Measurements from ENCODE around the gene ESYT3.

ESYT3 gene

DNA sequence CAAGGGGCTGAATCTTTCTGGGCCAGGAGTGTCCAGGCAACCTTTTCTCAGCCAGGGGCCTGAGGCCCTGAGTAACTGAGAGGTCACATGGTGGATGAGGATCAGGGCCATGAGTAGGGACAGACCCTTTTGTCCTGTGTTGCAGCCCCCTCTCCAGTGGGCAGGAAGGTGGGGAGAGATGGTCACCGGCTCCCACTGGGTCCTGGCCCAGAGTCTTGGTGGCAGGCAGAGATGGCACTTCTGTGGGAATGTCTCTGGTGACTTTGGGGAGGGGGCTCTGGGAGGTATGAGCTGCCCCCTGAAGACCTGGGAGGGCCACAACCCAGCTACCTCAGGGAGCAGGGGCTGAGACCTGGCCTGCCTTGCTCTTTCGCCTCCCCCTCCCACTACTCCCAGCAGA lies 6.8 kb downstream of the ESYT3 start:
- DNase-seq: no peak
- Histone ChIP-seq H3K4me3 (ENCODE audit: low read depth, low read length) (no peak overlapping the region), H3K27ac (no peak overlapping the region), H3K9me3 (ENCODE audit: severe bottlenecking) (no peaks in the 10 kb centered on the region), H3K36me3 (no peaks in the 10 kb centered on the region), H3K27me3 (ENCODE audit: insufficient read depth, low read depth, severe bottlenecking) (no peaks in the 10 kb centered on the region)
- TF ChIP-seq, protein P1, sequence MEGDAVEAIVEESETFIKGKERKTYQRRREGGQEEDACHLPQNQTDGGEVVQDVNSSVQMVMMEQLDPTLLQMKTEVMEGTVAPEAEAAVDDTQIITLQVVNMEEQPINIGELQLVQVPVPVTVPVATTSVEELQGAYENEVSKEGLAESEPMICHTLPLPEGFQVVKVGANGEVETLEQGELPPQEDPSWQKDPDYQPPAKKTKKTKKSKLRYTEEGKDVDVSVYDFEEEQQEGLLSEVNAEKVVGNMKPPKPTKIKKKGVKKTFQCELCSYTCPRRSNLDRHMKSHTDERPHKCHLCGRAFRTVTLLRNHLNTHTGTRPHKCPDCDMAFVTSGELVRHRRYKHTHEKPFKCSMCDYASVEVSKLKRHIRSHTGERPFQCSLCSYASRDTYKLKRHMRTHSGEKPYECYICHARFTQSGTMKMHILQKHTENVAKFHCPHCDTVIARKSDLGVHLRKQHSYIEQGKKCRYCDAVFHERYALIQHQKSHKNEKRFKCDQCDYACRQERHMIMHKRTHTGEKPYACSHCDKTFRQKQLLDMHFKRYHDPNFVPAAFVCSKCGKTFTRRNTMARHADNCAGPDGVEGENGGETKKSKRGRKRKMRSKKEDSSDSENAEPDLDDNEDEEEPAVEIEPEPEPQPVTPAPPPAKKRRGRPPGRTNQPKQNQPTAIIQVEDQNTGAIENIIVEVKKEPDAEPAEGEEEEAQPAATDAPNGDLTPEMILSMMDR (IDR thresholded peaks at IDR 0.05; ENCODE audit: low read depth, low read length): no peak

DNA sequence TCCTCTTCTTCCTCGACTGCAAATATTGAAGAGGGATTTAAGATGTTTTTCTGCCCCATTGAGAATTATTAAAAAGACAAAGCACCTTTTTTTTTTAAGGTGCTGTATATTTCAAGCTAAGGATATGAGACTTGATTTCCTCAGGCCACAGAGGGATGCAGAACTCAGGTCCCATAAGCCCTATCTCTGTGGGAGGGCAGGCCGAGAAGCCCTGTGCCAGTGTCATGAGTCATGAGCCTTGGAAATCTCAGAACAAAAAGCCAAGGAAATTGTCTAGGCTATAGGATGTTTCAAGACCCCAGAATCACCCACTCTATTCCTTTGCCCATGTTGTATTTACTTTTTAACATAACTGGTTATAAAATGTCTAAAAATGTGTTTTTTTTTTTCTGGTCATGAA lies 7.3 kb downstream of the ESYT3 start:
- H3K27me3 ChIP-seq (ENCODE audit: insufficient read depth, low read depth, severe bottlenecking): no peaks in the 10 kb centered on the region
- H3K4me3 ChIP-seq (ENCODE audit: low read depth, low read length): no peak overlapping the region
- no peak overlapping the region for H3K27ac ChIP-seq
- no peaks in the 10 kb centered on the region for H3K36me3 ChIP-seq
- H3K9me3 ChIP-seq (ENCODE audit: severe bottlenecking): no peaks in the 10 kb centered on the region
- DNase-seq: no peak
- TF ChIP-seq, protein P1 (IDR thresholded peaks at IDR 0.05; ENCODE audit: low read depth, low read length): no peak

DNA sequence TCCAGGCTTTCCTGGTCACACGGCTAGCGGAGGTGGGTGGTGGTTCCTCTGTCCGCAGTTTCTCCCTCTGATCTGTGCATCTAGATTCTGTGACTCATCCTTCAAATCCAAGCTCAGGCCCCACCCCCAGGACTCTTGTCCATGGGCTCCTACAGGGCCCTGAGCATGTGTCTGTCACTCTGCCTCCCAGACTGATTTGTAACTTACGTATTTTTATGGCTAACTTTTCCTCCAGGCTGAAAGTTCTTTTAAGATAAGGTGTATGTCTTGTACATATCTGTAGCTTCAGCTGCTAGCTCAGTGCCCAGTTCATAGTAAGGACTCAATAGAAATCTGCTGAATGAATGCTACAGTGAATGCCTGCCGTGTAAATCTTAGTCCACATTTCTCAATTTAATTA lies 8.0 kb downstream of the ESYT3 start:
- Histone ChIP-seq H3K27me3 (ENCODE audit: insufficient read depth, low read depth, severe bottlenecking) (no peaks in the 10 kb centered on the region), H3K4me3 (ENCODE audit: low read depth, low read length) (no peak overlapping the region), H3K36me3 (no peaks in the 10 kb centered on the region), H3K27ac (0 out of 2 replicates have a peak overlapping the region, but pooled peaks have one; percentile 5), H3K9me3 (ENCODE audit: severe bottlenecking) (no peaks in the 10 kb centered on the region)
- TF ChIP-seq, protein P1 (IDR thresholded peaks at IDR 0.05; ENCODE audit: low read depth, low read length): no peak
- DNase-seq: peak; percentile 74

DNA sequence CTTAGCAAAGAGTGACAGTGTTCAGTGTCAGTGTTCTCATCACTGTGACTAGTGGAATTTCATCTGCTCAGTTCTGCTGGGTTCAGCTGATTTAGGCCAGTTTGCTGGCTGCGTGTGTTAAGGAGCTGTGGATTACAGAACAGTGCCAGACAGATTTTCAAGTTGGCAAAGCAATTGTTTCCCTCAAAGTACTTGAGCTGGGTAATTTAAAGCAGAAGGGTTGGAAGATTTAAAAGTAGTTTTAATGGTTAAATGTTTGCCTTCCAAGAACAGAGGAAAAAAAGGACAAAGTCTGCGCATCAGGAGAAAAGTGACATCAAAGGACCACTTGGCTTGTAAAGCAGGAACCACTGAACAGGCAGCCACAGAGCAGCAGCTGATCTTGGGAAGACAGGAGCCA lies 8.7 kb downstream of the ESYT3 start:
- Histone ChIP-seq H3K9me3 (ENCODE audit: severe bottlenecking) (no peaks in the 10 kb centered on the region), H3K36me3 (no peaks in the 10 kb centered on the region), H3K27ac (no peak overlapping the region), H3K27me3 (ENCODE audit: insufficient read depth, low read depth, severe bottlenecking) (no peaks in the 10 kb centered on the region), H3K4me3 (ENCODE audit: low read depth, low read length) (no peak overlapping the region)
- no peak for DNase-seq
- TF ChIP-seq, protein P1 (IDR thresholded peaks at IDR 0.05; ENCODE audit: low read depth, low read length): no peak

DNA sequence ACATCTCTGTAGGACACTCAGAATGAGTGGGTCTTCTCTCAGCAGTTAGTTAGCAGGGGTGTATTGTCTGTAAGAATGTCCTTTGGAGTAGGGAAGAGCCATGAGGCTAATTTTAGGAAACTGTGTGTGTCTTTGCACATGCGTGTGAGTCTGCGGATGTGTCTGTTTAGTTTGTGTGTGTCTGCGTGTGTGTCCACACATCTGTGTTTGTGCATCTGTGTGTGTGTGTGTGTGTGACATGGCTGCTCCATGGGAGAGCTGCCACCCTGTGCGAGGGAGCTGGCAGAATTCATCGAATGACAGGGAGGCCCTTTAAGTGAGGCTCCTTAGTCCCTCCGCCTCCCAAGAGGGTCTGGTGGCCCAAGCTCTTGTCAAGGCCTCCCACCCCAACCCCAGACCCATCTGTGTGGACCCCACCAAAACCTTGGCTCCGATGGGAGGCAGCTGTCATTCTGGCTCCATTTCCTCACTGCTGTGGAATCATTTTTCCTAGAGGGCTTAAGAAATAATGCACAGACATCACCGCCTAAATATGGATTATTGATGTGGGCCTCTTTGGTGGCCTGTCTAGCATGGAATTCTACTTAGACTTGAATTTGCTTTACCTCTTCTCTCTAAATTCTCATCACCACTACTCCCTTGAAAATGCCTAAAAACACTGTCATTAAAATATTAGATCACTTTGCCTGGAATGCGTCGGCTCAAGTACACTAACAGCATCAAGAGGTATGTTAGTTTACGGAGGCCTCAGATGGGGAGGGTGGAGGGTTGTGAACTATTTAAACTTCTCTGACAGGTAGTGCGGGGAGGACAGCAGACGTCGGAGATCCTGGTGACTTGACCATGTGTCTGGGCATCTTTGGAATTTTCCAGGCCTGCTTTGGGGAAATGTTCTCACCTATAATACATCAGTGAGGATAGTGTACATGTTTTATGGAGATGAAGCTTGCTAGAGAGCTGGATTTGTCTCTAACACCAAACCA lies 9.4 kb downstream of the ESYT3 start:
- Histone ChIP-seq H3K27ac (no peak overlapping the region), H3K4me3 (ENCODE audit: low read depth, low read length) (no peak overlapping the region), H3K27me3 (ENCODE audit: insufficient read depth, low read depth, severe bottlenecking) (no peaks in the 10 kb centered on the region), H3K36me3 (no peaks in the 10 kb centered on the region), H3K9me3 (ENCODE audit: severe bottlenecking) (no peaks in the 10 kb centered on the region)
- no peak for DNase-seq
- TF ChIP-seq, protein P1 (IDR thresholded peaks at IDR 0.05; ENCODE audit: low read depth, low read length): no peak
